ENCODE results near the gene SDC3.

SDC3 gene

DNA sequence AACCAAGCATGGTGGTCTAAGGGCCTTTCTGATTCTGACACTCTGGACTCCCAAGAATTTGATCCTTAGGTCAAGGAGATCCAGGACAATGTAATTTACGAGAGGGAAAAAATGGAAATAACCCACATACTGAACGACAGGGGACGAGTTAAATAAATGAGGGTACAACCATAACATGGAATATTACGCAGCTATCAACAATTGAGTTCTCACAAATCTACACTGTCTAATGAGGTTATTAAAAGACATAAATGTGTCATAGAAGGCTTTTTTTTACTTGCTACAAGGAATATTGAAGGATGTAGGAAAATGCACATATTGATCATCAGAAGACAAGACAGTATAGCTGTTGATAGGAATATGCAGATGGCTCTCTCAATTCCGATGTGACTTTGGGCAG, 23.8 kb downstream of the SDC3 start:
- no peak overlapping the region for H4K5ac ChIP-seq (ENCODE audit: low read length)
- H2AK5ac ChIP-seq (ENCODE audit: low read length), result no peak overlapping the region
- H3K23ac ChIP-seq (ENCODE audit: low read length), result no peak overlapping the region
- H3K36me3 ChIP-seq (ENCODE audit: control insufficient read depth, insufficient read depth, low read length), result no peaks in the 10 kb centered on the region
- H3K4me2 ChIP-seq (ENCODE audit: low read length), result no peak overlapping the region
- H3K4ac ChIP-seq (ENCODE audit: low read depth, low read length), result no peak overlapping the region
- H3K56ac ChIP-seq (ENCODE audit: low read length), result no peak overlapping the region
- H3K18ac ChIP-seq (ENCODE audit: low read length), result no peak overlapping the region
- no peak overlapping the region for H4K8ac ChIP-seq (ENCODE audit: low read depth, low read length)
- no peak overlapping the region for H2BK120ac ChIP-seq (ENCODE audit: low read depth, low read length)
- H3K4me1 ChIP-seq (ENCODE audit: control insufficient read depth, low read depth, low read length), result no peaks in the 10 kb centered on the region
- H3K79me1 ChIP-seq (ENCODE audit: low read length), result no peaks in the 10 kb centered on the region
- H3K9ac ChIP-seq (ENCODE audit: low read length), result no peak overlapping the region
- no peak for DNase-seq
- no peak overlapping the region for H3K4me3 ChIP-seq (ENCODE audit: low read length)
- no peak overlapping the region for H2BK15ac ChIP-seq (replicated peaks; ENCODE audit: low read depth)
- no peaks in the 10 kb centered on the region for H3K79me2 ChIP-seq (ENCODE audit: control insufficient read depth, insufficient read depth, low read length)
- no CpG with 5 or more reads among the region's 5 CpGs for WGBS (ENCODE audit: extremely low coverage, insufficient coverage, low lambda C conversion rate)
- H2BK5ac ChIP-seq (ENCODE audit: low read length), result no peak overlapping the region
- no peak overlapping the region for H3K27ac ChIP-seq (ENCODE audit: low read depth, low read length)
- no peaks in the 10 kb centered on the region for H3K27me3 ChIP-seq (ENCODE audit: insufficient read depth, low read length, poor library complexity)

GRCh38 chr1:30883389-30884172, 25.0 kb downstream of the SDC3 start:
- Histone ChIP-seq H3K4me1 (ENCODE audit: control insufficient read depth, low read depth, low read length) (no peaks in the 10 kb centered on the region), H3K27ac (ENCODE audit: low read depth, low read length) (no peak overlapping the region)

DNA sequence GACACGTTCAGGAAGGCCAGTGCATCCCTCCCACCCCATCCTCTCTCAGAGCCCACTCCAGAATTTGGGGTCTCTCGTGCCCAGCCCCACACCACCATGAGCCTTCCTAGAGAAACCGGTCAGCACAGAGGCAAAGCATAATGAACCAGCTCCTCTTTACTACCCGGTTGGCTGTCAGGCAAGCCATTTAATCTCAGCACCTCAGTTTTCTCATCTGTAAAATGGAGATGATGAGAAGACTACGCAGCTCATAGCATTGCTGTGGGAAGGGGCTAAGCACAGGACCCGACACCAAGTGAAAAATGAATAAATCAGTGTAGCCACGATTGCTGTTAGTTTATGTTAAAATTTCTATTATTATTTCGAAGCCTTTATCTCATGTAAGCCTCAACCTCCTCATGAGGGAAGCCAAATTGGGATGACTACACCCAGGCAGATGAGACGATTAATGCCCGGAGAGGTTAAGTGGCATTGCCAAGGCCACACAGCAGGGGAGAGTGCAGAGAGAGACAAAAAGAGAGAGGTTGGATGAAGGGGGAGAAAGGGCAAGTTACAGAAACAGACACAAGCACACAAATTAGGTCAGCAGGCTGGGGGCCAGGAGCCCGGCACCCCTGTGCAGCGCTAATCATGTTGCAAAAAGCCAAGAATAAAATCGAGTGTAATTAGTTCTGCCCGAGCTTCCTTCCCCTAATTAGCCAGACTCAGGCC, 25.7 kb downstream of the SDC3 start:
- H3K56ac ChIP-seq (ENCODE audit: low read length), result no peak overlapping the region
- no peak overlapping the region for H2AK5ac ChIP-seq (ENCODE audit: low read length)
- H2BK5ac ChIP-seq (ENCODE audit: low read length), result no peak overlapping the region
- no peaks in the 10 kb centered on the region for H3K79me2 ChIP-seq (ENCODE audit: control insufficient read depth, insufficient read depth, low read length)
- no peak overlapping the region for H2BK15ac ChIP-seq (replicated peaks; ENCODE audit: low read depth)
- no peak overlapping the region for H3K27ac ChIP-seq (ENCODE audit: low read depth, low read length)
- no CpG with 5 or more reads among the region's 14 CpGs for WGBS (ENCODE audit: extremely low coverage, insufficient coverage, low lambda C conversion rate)
- no peaks in the 10 kb centered on the region for H3K4me1 ChIP-seq (ENCODE audit: control insufficient read depth, low read depth, low read length)
- H3K4me2 ChIP-seq (ENCODE audit: low read length), result no peak overlapping the region
- no peak overlapping the region for H4K8ac ChIP-seq (ENCODE audit: low read depth, low read length)
- H3K18ac ChIP-seq (ENCODE audit: low read length), result no peak overlapping the region
- H3K23ac ChIP-seq (ENCODE audit: low read length), result no peak overlapping the region
- no peak overlapping the region for H3K4ac ChIP-seq (ENCODE audit: low read depth, low read length)
- no peak for DNase-seq
- no peak overlapping the region for H4K5ac ChIP-seq (ENCODE audit: low read length)
- H3K27me3 ChIP-seq (ENCODE audit: insufficient read depth, low read length, poor library complexity), result no peaks in the 10 kb centered on the region
- H3K79me1 ChIP-seq (ENCODE audit: low read length), result no peaks in the 10 kb centered on the region
- H3K4me3 ChIP-seq (ENCODE audit: low read length), result no peak overlapping the region
- no peaks in the 10 kb centered on the region for H3K36me3 ChIP-seq (ENCODE audit: control insufficient read depth, insufficient read depth, low read length)
- H3K9ac ChIP-seq (ENCODE audit: low read length), result no peak overlapping the region
- H2BK120ac ChIP-seq (ENCODE audit: low read depth, low read length), result no peak overlapping the region

More at GRCh38 chr1:30883389-30884172, 25.0 kb downstream of the SDC3 start:
- Histone ChIP-seq H2BK5ac (ENCODE audit: low read length) (no peak overlapping the region), H3K4me3 (ENCODE audit: low read length) (no peak overlapping the region), H3K4ac (ENCODE audit: low read depth, low read length) (no peak overlapping the region), H2AK5ac (ENCODE audit: low read length) (no peak overlapping the region), H3K23ac (ENCODE audit: low read length) (no peak overlapping the region), H3K79me1 (ENCODE audit: low read length) (no peaks in the 10 kb centered on the region), H3K36me3 (ENCODE audit: control insufficient read depth, insufficient read depth, low read length) (no peaks in the 10 kb centered on the region), H4K5ac (ENCODE audit: low read length) (no peak overlapping the region), H3K56ac (ENCODE audit: low read length) (no peak overlapping the region), H3K27me3 (ENCODE audit: insufficient read depth, low read length, poor library complexity) (no peaks in the 10 kb centered on the region), H3K9ac (ENCODE audit: low read length) (no peak overlapping the region), H3K79me2 (ENCODE audit: control insufficient read depth, insufficient read depth, low read length) (no peaks in the 10 kb centered on the region), H2BK15ac (replicated peaks; ENCODE audit: low read depth) (no peak overlapping the region), H3K18ac (ENCODE audit: low read length) (no peak overlapping the region), H3K4me2 (ENCODE audit: low read length) (no peak overlapping the region), H2BK120ac (ENCODE audit: low read depth, low read length) (no peak overlapping the region), H4K8ac (ENCODE audit: low read depth, low read length) (no peak overlapping the region)
- no CpG with 5 or more reads among the region's 18 CpGs for WGBS (ENCODE audit: extremely low coverage, insufficient coverage, low lambda C conversion rate)
- DNase-seq, result no peak

DNA sequence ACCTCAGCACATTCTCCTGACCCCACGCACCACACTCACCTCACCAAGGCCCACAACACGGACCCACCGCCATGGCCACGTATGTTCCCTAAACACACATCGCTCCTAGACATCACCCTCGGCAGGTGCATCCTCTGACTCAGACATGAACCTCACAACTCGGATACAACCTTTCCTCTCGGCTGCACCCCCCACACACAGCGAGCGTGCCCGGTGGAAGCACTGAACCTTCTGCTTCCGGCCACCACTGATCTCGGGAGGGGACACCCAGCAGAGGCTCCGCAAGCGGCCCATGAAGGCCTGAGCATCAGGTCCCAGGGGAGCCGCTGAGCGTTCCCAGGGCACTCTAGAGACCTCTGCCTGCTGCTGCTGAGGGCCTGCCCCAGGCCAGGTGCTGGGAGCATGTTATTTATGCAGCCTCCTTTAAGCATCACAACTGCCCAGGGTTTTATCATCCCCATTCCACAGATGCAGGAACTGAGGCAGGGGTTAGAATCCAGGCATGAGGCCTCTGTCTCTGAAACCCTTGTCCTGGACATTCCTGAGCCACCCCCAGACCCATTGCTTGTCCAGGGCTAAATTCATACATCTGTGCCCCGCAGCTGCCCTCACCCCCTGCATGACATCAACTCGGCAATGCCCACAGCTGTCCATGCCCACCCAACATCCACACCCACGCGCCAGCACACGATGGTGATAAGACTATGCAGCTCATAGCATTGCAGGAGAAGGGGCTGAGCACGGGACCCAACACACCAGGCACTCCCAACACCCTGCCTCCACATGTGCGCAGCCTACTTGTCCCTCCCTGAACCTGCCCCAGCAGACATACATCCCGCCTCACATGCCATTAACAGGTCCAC, 27.0 kb downstream of the SDC3 start:
- Histone ChIP-seq H3K4ac (ENCODE audit: low read depth, low read length) (no peak overlapping the region), H2BK15ac (replicated peaks; ENCODE audit: low read depth) (no peak overlapping the region), H2AK5ac (ENCODE audit: low read length) (no peak overlapping the region), H3K4me1 (ENCODE audit: control insufficient read depth, low read depth, low read length) (peaks cover 2% of the 10 kb centered on the region), H3K79me2 (ENCODE audit: control insufficient read depth, insufficient read depth, low read length) (no peaks in the 10 kb centered on the region), H3K9ac (ENCODE audit: low read length) (no peak overlapping the region), H3K27me3 (ENCODE audit: insufficient read depth, low read length, poor library complexity) (no peaks in the 10 kb centered on the region), H2BK5ac (ENCODE audit: low read length) (no peak overlapping the region), H2BK120ac (ENCODE audit: low read depth, low read length) (no peak overlapping the region), H3K23ac (ENCODE audit: low read length) (peak overlapping the region; percentile 24), H3K79me1 (ENCODE audit: low read length) (no peaks in the 10 kb centered on the region), H3K4me2 (ENCODE audit: low read length) (no peak overlapping the region), H3K56ac (ENCODE audit: low read length) (no peak overlapping the region), H4K8ac (ENCODE audit: low read depth, low read length) (no peak overlapping the region), H3K27ac (ENCODE audit: low read depth, low read length) (no peak overlapping the region), H4K5ac (ENCODE audit: low read length) (no peak overlapping the region), H3K36me3 (ENCODE audit: control insufficient read depth, insufficient read depth, low read length) (no peaks in the 10 kb centered on the region), H3K4me3 (ENCODE audit: low read length) (no peak overlapping the region), H3K18ac (ENCODE audit: low read length) (no peak overlapping the region)
- no peak for DNase-seq
- WGBS (ENCODE audit: extremely low coverage, insufficient coverage, low lambda C conversion rate), result no CpG with 5 or more reads among the region's 25 CpGs

- no peak overlapping the region for H3K4me2 ChIP-seq (ENCODE audit: low read length)
- H3K4me3 ChIP-seq (ENCODE audit: low read length), result no peak overlapping the region
- H3K27me3 ChIP-seq (ENCODE audit: insufficient read depth, low read length, poor library complexity), result no peaks in the 10 kb centered on the region
- H2AK5ac ChIP-seq (ENCODE audit: low read length), result no peak overlapping the region
- H2BK15ac ChIP-seq (replicated peaks; ENCODE audit: low read depth), result no peak overlapping the region
- no peak overlapping the region for H3K23ac ChIP-seq (ENCODE audit: low read length)
- no peaks in the 10 kb centered on the region for H3K79me2 ChIP-seq (ENCODE audit: control insufficient read depth, insufficient read depth, low read length)
- no peaks in the 10 kb centered on the region for H3K79me1 ChIP-seq (ENCODE audit: low read length)
- no peak overlapping the region for H3K27ac ChIP-seq (ENCODE audit: low read depth, low read length)
- H3K18ac ChIP-seq (ENCODE audit: low read length), result no peak overlapping the region
- no peak overlapping the region for H4K8ac ChIP-seq (ENCODE audit: low read depth, low read length)
- no peak for DNase-seq
- no peak overlapping the region for H3K56ac ChIP-seq (ENCODE audit: low read length)
- H3K4ac ChIP-seq (ENCODE audit: low read depth, low read length), result no peak overlapping the region
- H2BK120ac ChIP-seq (ENCODE audit: low read depth, low read length), result no peak overlapping the region
- H2BK5ac ChIP-seq (ENCODE audit: low read length), result no peak overlapping the region
- WGBS (ENCODE audit: extremely low coverage, insufficient coverage, low lambda C conversion rate), result no CpG with 5 or more reads among the region's 11 CpGs
- H4K5ac ChIP-seq (ENCODE audit: low read length), result no peak overlapping the region
- peaks cover 2% of the 10 kb centered on the region for H3K4me1 ChIP-seq (ENCODE audit: control insufficient read depth, low read depth, low read length)
- H3K36me3 ChIP-seq (ENCODE audit: control insufficient read depth, insufficient read depth, low read length), result no peaks in the 10 kb centered on the region
- no peak overlapping the region for H3K9ac ChIP-seq (ENCODE audit: low read length)
Measured at GRCh38 chr1:30880678-30881318, 27.8 kb downstream of the SDC3 start.

All from mesendoderm (in vitro differentiated cells).